GM12874 (cell line): ENCODE results near the gene OTOP1.

ENCODE experiments used
- CTCF ChIP-seq: IDR thresholded peaks from 2 replicates; pipeline ENCODE4 v1.5.1; 2011; ENCODE audit warnings: low read depth, mild to moderate bottlenecking, control low read depth, low read length, moderate library complexity; ENCODE audit not compliant: insufficient read depth

The OTOP1 gene

GRCh38 chr4:4195354-4195753 is 31.4 kb downstream of the OTOP1 start:
- no peak for TF ChIP-seq CTCF

GRCh38 chr4:4185528-4185927 is 41.2 kb downstream of the OTOP1 start:
- no peak for TF ChIP-seq CTCF

GRCh38 chr4:4182835-4183568 is 43.7 kb downstream of the OTOP1 start:
- peak; percentile 79 for TF ChIP-seq CTCF

- TF ChIP-seq CTCF, result no peak
Measured at GRCh38 chr4:4170596-4171150, 56.1 kb downstream of the OTOP1 start.
